ENCODE measurements around the gene JCAD. TPM values are rescaled to one million over a fixed set of nuclear protein-coding genes. Genes with fewer than 3 reads are reported as not detected.

The JCAD gene
- total and polyA plus RNA-seq, 2 of the 8 experiments (the other 6 are each of a cell fraction or from before 2014, with no cell fraction given) = 0.56 to 5.2 TPM

GRCh38 chr10:30068492-30069223 is 9.3 kb upstream of the JCAD start:
- no peak overlapping the region for H3K9ac ChIP-seq (replicated peaks in 1 of 4; ENCODE audit: extremely low read depth in 1 of 4, low read depth in 3 of 4, low read length in 3 of 4)
- H3K23me2 ChIP-seq (ENCODE audit: low read depth, low read length) = no peaks in the 10 kb centered on the region; the same call in 1 of the 2 replicates
- H3K9me3 ChIP-seq (ENCODE audit: insufficient read depth in 2 of 2, low read depth in 1 of 2, low read length in 1 of 2) = no peaks in the 10 kb centered on the region
- H3K27ac ChIP-seq (ENCODE audit: low read depth, low read length) = no peak overlapping the region
- no peak overlapping the region for H2BK5ac ChIP-seq (ENCODE audit: low read depth, low read length)
- no peak overlapping the region for H2BK20ac ChIP-seq (ENCODE audit: low read length)
- no peak overlapping the region for H3K4me2 ChIP-seq (ENCODE audit: insufficient read depth in 1 of 2, low read depth in 2 of 2, low read length in 2 of 2)
- H3K4me3 ChIP-seq (ENCODE audit: extremely low read depth in 1 of 4, insufficient read depth in 2 of 4, low read depth in 3 of 4, low read length in 4 of 4) = no peak overlapping the region
- H3K14ac ChIP-seq (ENCODE audit: insufficient read length) = no peak overlapping the region
- WGBS, 2 experiments (ENCODE audit: extremely low coverage in 1 of 2, insufficient coverage in 1 of 2, insufficient read length in 1 of 2, insufficient replicate concordance in 2 of 2, low coverage in 1 of 2, low lambda C conversion rate in 2 of 2, missing lambda C conversion rate in 1 of 2) = 87% methylated on average over 4 of the region's 4 CpGs; no CpG with 5 or more reads in 1 of the 2 experiments
- no peak overlapping the region for H4K5ac ChIP-seq (ENCODE audit: insufficient read length, low read depth, low read length)
- no peaks in the 10 kb centered on the region for H3K79me1 ChIP-seq (ENCODE audit: low read depth, low read length)
- H2BK15ac ChIP-seq (ENCODE audit: low read length) = no peak overlapping the region
- no peak overlapping the region for H4K8ac ChIP-seq (ENCODE audit: extremely low read depth, insufficient read depth, low read length)
- ChIA-PET CTCF (ENCODE audit: partially characterized antibody) (no interaction called here), POLR2A (ENCODE audit: partially characterized antibody) (no interaction called here)
- H2AK5ac ChIP-seq (ENCODE audit: low read depth, low read length) = no peak overlapping the region
- no peaks in the 10 kb centered on the region for H3K4me1 ChIP-seq (replicated peaks in 1 of 4; ENCODE audit: control insufficient read depth in 3 of 4, insufficient read depth in 4 of 4, low read length in 3 of 4)
- no peak overlapping the region for H2BK12ac ChIP-seq (ENCODE audit: low read depth, low read length)
- no peaks in the 10 kb centered on the region for H3K36me3 ChIP-seq (ENCODE audit: control insufficient read depth in 2 of 4, insufficient read depth in 4 of 4, low read length in 3 of 4)
- H3K18ac ChIP-seq (ENCODE audit: extremely low read depth, low read length) = no peak overlapping the region
- H3K27me3 ChIP-seq (replicated peaks in 1 of 4; ENCODE audit: control insufficient read depth in 3 of 4, extremely low read depth in 1 of 4, insufficient read depth in 3 of 4, low read length in 3 of 4) = no peaks in the 10 kb centered on the region
- H2BK120ac ChIP-seq (replicated peaks; ENCODE audit: low read depth, low read length) = no peak overlapping the region
- no peaks in the 10 kb centered on the region for H3K79me2 ChIP-seq (ENCODE audit: control insufficient read depth in 1 of 2, insufficient read depth in 2 of 2, low read length in 2 of 2)
- no peak overlapping the region for H2AFZ ChIP-seq (ENCODE audit: low read length)
- no peak overlapping the region for H3K4ac ChIP-seq (replicated peaks; ENCODE audit: insufficient read length, low read depth, low read length)
- DNase-seq (ENCODE audit: low read depth in 1 of 2, low spot score in 2 of 2) (no peak), FAIRE-seq (no peak)
- H3K56ac ChIP-seq (replicated peaks; ENCODE audit: insufficient read length, low read depth, low read length) = no peak overlapping the region
- no peak overlapping the region for H3K23ac ChIP-seq (ENCODE audit: insufficient read length)
- no peaks in the 10 kb centered on the region for H4K20me1 ChIP-seq (replicated peaks in 1 of 2; ENCODE audit: control insufficient read depth in 1 of 2, insufficient read depth in 2 of 2, low read length in 2 of 2)
- no peak overlapping the region for H4K91ac ChIP-seq (replicated peaks; ENCODE audit: insufficient read length, low read length)
- no peak for TF ChIP-seq SUZ12 (IDR thresholded peaks at IDR 0.05; ENCODE audit: low read length)
- no peak for TF ChIP-seq NRF1 (IDR thresholded peaks at IDR 0.05; ENCODE audit: low read depth, low read length)
- no peak for TF ChIP-seq POU5F1 (IDR thresholded peaks at IDR 0.05; ENCODE audit: low read depth, low read length)
- TF ChIP-seq SIN3A (conservative IDR thresholded peaks at IDR 0.05 in 1 of 2, IDR thresholded peaks at IDR 0.05 in 1 of 2; ENCODE audit: low read depth in 1 of 2, low read length in 2 of 2) = no peak
- no peak for TF ChIP-seq ATF3 (IDR thresholded peaks at IDR 0.05; ENCODE audit: insufficient read depth, low read depth, low read length)
- no peak for TF ChIP-seq RXRA (IDR thresholded peaks at IDR 0.05; ENCODE audit: insufficient read depth, low read depth, low read length)
- no peak for TF ChIP-seq GABPA (IDR thresholded peaks at IDR 0.05; ENCODE audit: borderline replicate concordance, insufficient read depth, low read length)
- TF ChIP-seq ASH2L (IDR thresholded peaks at IDR 0.05; ENCODE audit: low read length) = no peak
- TF ChIP-seq ZNF274 (IDR thresholded peaks at IDR 0.05; ENCODE audit: borderline replicate concordance, extremely low read depth, low read length) = no peak
- TF ChIP-seq MAFK (IDR thresholded peaks at IDR 0.05; ENCODE audit: low read depth, low read length) = no peak
- TF ChIP-seq SIX5 (IDR thresholded peaks at IDR 0.05; ENCODE audit: low read depth, low read length) = no peak
- TF ChIP-seq JUND (IDR thresholded peaks at IDR 0.05; ENCODE audit: low read length) = no peak
